Measurements from ENCODE around the gene DNAH12. TPM values are rescaled to one million over a fixed set of nuclear protein-coding genes. Genes with fewer than 3 reads are reported as not detected.

Gene DNAH12
- total RNA-seq = under 1 TPM in 1 of 2 experiments, not detected in 1; 0.19 TPM
- 0.13 TPM for polyA plus RNA-seq (2013, experiment 1 of 2)
- polyA plus RNA-seq (2013, experiment 2 of 2) = 0.19 TPM
- 0 to 2.1 (median 0.28) reads per million in 172 experiments for total RNA-seq

GRCh38 chr3:57544181-57545125 lies at the start of gene DNAH12:
Gene DNAH12 (minus strand): TSS chr3:57544344. CDS start chr3:57542870, 1,474 bp downstream.
- Histone ChIP-seq H3K27ac (ENCODE audit: low read depth in 1 of 2, low read length in 2 of 2) (no peak within 1 kb of the TSS), H3K9me3 (ENCODE audit: control insufficient read depth in 1 of 2, insufficient read depth in 1 of 2, low read length in 2 of 2) (no peaks in the 10 kb centered on the region), H3K4me1 (ENCODE audit: insufficient read depth, low read length) (no peaks in the 10 kb centered on the region), H3K36me3 (ENCODE audit: insufficient read depth, low read length) (no peaks in the 10 kb centered on the region), H3K4me3 (ENCODE audit: low read length) (no peak within 1 kb of the TSS), H3K27me3 (ENCODE audit: control insufficient read depth in 1 of 2, insufficient read depth in 2 of 2, low read length in 2 of 2) (peaks cover 0 to 5% of the 10 kb centered on the region in 2 experiments)
- CTCF ChIA-PET = no interaction called here
- ATAC-seq (ENCODE audit: poor library complexity) (no peak), DNase-seq (no peak)
- Mint-ChIP-seq H3K36me3 (ENCODE audit: low read depth) (no peaks in the 10 kb centered on the region), H3K4me3 (no peak within 1 kb of the TSS), H3K4me1 (ENCODE audit: low read depth) (peaks cover 4% of the 10 kb centered on the region), H3K9me3 (no peaks in the 10 kb centered on the region), H3K27ac (no peak within 1 kb of the TSS), H3K27me3 (peaks cover 15% of the 10 kb centered on the region)
- intact Hi-C loops (cut with DNase I, micrococcal nuclease) = no loop called here
- POLR2A ChIA-PET = no interaction called here
- TF ChIP-seq CTCF (IDR thresholded peaks at IDR 0.05) = no peak

- Histone ChIP-seq H3K4me1 (ENCODE audit: insufficient read depth, low read length) (peaks cover 19% of the 10 kb centered on the region), H3K9me3 (ENCODE audit: control insufficient read depth in 1 of 2, insufficient read depth in 1 of 2, low read length in 2 of 2) (peaks cover 0 to 3% of the 10 kb centered on the region in 2 experiments), H3K4me3 (ENCODE audit: low read length) (no peak overlapping the region), H3K27ac (ENCODE audit: low read depth in 1 of 2, low read length in 2 of 2) (no peak overlapping the region), H3K27me3 (ENCODE audit: control insufficient read depth in 1 of 2, insufficient read depth in 2 of 2, low read length in 2 of 2) (no peaks in the 10 kb centered on the region), H3K36me3 (ENCODE audit: insufficient read depth, low read length) (no peaks in the 10 kb centered on the region)
- ChIA-PET POLR2A (interaction anchor here (7.0 kb wide), 1 partner anchor 36 kb away, joined by 190 read pairs; the partner anchor contains the start of gene PDE12), CTCF (no interaction called here)
- Mint-ChIP-seq H3K36me3 (ENCODE audit: low read depth) (peaks cover 49% of the 10 kb centered on the region), H3K4me3 (no peak overlapping the region), H3K9me3 (no peaks in the 10 kb centered on the region), H3K4me1 (ENCODE audit: low read depth) (peaks cover 55% of the 10 kb centered on the region), H3K27ac (peak overlapping the region; percentile 8), H3K27me3 (no peaks in the 10 kb centered on the region)
- intact Hi-C loops (cut with DNase I, micrococcal nuclease) = no loop called here
- ATAC-seq (ENCODE audit: poor library complexity) (no peak), DNase-seq (no peak)
- no peak for TF ChIP-seq CTCF (IDR thresholded peaks at IDR 0.05)
Measured at GRCh38 chr3:57592306-57592705, 48.2 kb upstream of the DNAH12 start.

DNA sequence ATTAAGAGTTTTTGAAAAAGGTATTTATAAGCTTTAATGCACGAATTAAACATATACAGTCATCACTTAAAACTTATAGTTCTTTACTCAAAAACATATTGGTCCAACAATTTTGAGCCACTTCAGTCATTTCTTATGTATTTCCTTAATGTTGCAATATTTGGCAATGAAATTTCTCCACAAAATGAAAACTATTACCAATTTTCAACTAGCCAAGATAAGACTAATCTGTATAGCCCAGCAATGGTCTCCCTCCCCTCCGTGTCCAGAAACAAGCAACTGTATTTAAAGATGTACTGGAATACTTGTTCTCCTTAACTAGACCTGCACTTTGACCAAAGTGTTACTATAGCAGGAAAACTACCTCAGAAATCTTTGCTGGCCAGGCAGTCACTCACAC lies 43.8 kb upstream of the DNAH12 start:
- ChIA-PET POLR2A (interaction anchor here (1.8 kb wide), 1 partner anchor 10 kb away, joined by 5 read pairs; the partner anchor contains the start of gene ARF4), CTCF (no interaction called here)
- H3K27me3 Mint-ChIP-seq = no peaks in the 10 kb centered on the region
- H3K9me3 Mint-ChIP-seq = no peaks in the 10 kb centered on the region
- H3K36me3 ChIP-seq (ENCODE audit: insufficient read depth, low read length) = peaks cover 20% of the 10 kb centered on the region
- intact Hi-C loops (cut with DNase I, micrococcal nuclease) = loop anchor here in 1 of 2 experiments (10.0 kb wide), 1 partner anchor 193 kb away; no protein-coding TSS in a partner anchor
- peaks cover 7% of the 10 kb centered on the region for H3K4me1 ChIP-seq (ENCODE audit: insufficient read depth, low read length)
- H3K27ac ChIP-seq (ENCODE audit: low read depth in 1 of 2, low read length in 2 of 2) = no peak overlapping the region
- H3K4me3 ChIP-seq (ENCODE audit: low read length) = no peak overlapping the region
- H3K27me3 ChIP-seq (ENCODE audit: control insufficient read depth in 1 of 2, insufficient read depth in 2 of 2, low read length in 2 of 2) = no peaks in the 10 kb centered on the region
- H3K27ac Mint-ChIP-seq = no peak overlapping the region
- DNase-seq = no peak
- TF ChIP-seq CTCF (IDR thresholded peaks at IDR 0.05) = no peak
- peaks cover 48% of the 10 kb centered on the region for H3K4me1 Mint-ChIP-seq (ENCODE audit: low read depth)
- no peaks in the 10 kb centered on the region for H3K9me3 ChIP-seq (ENCODE audit: control insufficient read depth in 1 of 2, insufficient read depth in 1 of 2, low read length in 2 of 2)
- ATAC-seq (ENCODE audit: poor library complexity) = no peak
- peaks cover 54% of the 10 kb centered on the region for H3K36me3 Mint-ChIP-seq (ENCODE audit: low read depth)
- no peak overlapping the region for H3K4me3 Mint-ChIP-seq
